ENCODE results near the gene PLBD2.

Gene PLBD2

GRCh38 chr12:113396828-113397496 is 38.6 kb downstream of the PLBD2 start:
- Histone ChIP-seq H3K27me3 (ENCODE audit: control insufficient read depth in 1 of 2, insufficient read depth in 2 of 2, low read length in 2 of 2) (peaks cover 4 to 19% of the 10 kb centered on the region in 2 donors), H3K36me3 (ENCODE audit: control insufficient read depth in 2 of 2, insufficient read depth in 2 of 2, low read length in 2 of 2) (no peaks in the 10 kb centered on the region), H3K4me3 (ENCODE audit: low read length in 2 of 2) (no peak overlapping the region), H3K27ac (ENCODE audit: low read length) (no peak overlapping the region), H3K9me3 (ENCODE audit: control insufficient read depth in 2 of 2, low read length in 2 of 2) (peaks cover 0 to 5% of the 10 kb centered on the region in 2 donors), H3K4me1 (ENCODE audit: control insufficient read depth, insufficient read depth, low read length) (no peaks in the 10 kb centered on the region), H3K9ac (ENCODE audit: low read length in 2 of 2) (no peak overlapping the region)

GRCh38 chr12:113397497-113398197 is 39.3 kb downstream of the PLBD2 start:
- no peak overlapping the region for H3K4me3 ChIP-seq (ENCODE audit: low read length in 2 of 2)
- peaks cover 5 to 21% of the 10 kb centered on the region in 2 donors for H3K27me3 ChIP-seq (ENCODE audit: control insufficient read depth in 1 of 2, insufficient read depth in 2 of 2, low read length in 2 of 2)
- no peaks in the 10 kb centered on the region for H3K36me3 ChIP-seq (ENCODE audit: control insufficient read depth in 2 of 2, insufficient read depth in 2 of 2, low read length in 2 of 2)
- H3K9me3 ChIP-seq (ENCODE audit: control insufficient read depth in 2 of 2, low read length in 2 of 2) = peaks cover 0 to 6% of the 10 kb centered on the region in 2 donors
- no peaks in the 10 kb centered on the region for H3K4me1 ChIP-seq (ENCODE audit: control insufficient read depth, insufficient read depth, low read length)
- H3K27ac ChIP-seq (ENCODE audit: low read length) = no peak overlapping the region
- no peak overlapping the region for H3K9ac ChIP-seq (ENCODE audit: low read length in 2 of 2)

GRCh38 chr12:113398346-113399290 is 40.2 kb downstream of the PLBD2 start:
- H3K27ac ChIP-seq (ENCODE audit: low read length) = no peak overlapping the region
- no peak overlapping the region for H3K9ac ChIP-seq (ENCODE audit: low read length in 2 of 2)
- H3K4me3 ChIP-seq (ENCODE audit: low read length in 2 of 2) = no peak overlapping the region
- peaks cover 5 to 21% of the 10 kb centered on the region in 2 donors for H3K27me3 ChIP-seq (ENCODE audit: control insufficient read depth in 1 of 2, insufficient read depth in 2 of 2, low read length in 2 of 2)
- H3K4me1 ChIP-seq (ENCODE audit: control insufficient read depth, insufficient read depth, low read length) = no peaks in the 10 kb centered on the region
- H3K36me3 ChIP-seq (ENCODE audit: control insufficient read depth in 2 of 2, insufficient read depth in 2 of 2, low read length in 2 of 2) = no peaks in the 10 kb centered on the region
- H3K9me3 ChIP-seq (ENCODE audit: control insufficient read depth in 2 of 2, low read length in 2 of 2) = peaks cover 0 to 7% of the 10 kb centered on the region in 2 donors

- H3K27me3 ChIP-seq (ENCODE audit: control insufficient read depth in 1 of 2, insufficient read depth in 2 of 2, low read length in 2 of 2) = peaks cover 5 to 21% of the 10 kb centered on the region in 2 donors
- H3K4me1 ChIP-seq (ENCODE audit: control insufficient read depth, insufficient read depth, low read length) = no peaks in the 10 kb centered on the region
- no peak overlapping the region for H3K4me3 ChIP-seq (ENCODE audit: low read length in 2 of 2)
- H3K9ac ChIP-seq (ENCODE audit: low read length in 2 of 2) = no peak overlapping the region
- no peak overlapping the region for H3K27ac ChIP-seq (ENCODE audit: low read length)
- H3K36me3 ChIP-seq (ENCODE audit: control insufficient read depth in 2 of 2, insufficient read depth in 2 of 2, low read length in 2 of 2) = no peaks in the 10 kb centered on the region
- peaks cover 0 to 7% of the 10 kb centered on the region in 2 donors for H3K9me3 ChIP-seq (ENCODE audit: control insufficient read depth in 2 of 2, low read length in 2 of 2)
Measured at GRCh38 chr12:113399490-113399889, 41.1 kb downstream of the PLBD2 start.

GRCh38 chr12:113400362-113400761 is 42.0 kb downstream of the PLBD2 start:
- Histone ChIP-seq H3K4me1 (ENCODE audit: control insufficient read depth, insufficient read depth, low read length) (no peaks in the 10 kb centered on the region), H3K4me3 (ENCODE audit: low read length in 2 of 2) (no peak overlapping the region), H3K9ac (ENCODE audit: low read length in 2 of 2) (no peak overlapping the region), H3K27ac (ENCODE audit: low read length) (no peak overlapping the region), H3K27me3 (ENCODE audit: control insufficient read depth in 1 of 2, insufficient read depth in 2 of 2, low read length in 2 of 2) (peaks cover 5 to 21% of the 10 kb centered on the region in 2 donors), H3K36me3 (ENCODE audit: control insufficient read depth in 2 of 2, insufficient read depth in 2 of 2, low read length in 2 of 2) (no peaks in the 10 kb centered on the region), H3K9me3 (ENCODE audit: control insufficient read depth in 2 of 2, low read length in 2 of 2) (peaks cover 0 to 6% of the 10 kb centered on the region in 2 donors)

- H3K4me1 ChIP-seq (ENCODE audit: control insufficient read depth, insufficient read depth, low read length) = no peaks in the 10 kb centered on the region
- no peaks in the 10 kb centered on the region for H3K36me3 ChIP-seq (ENCODE audit: control insufficient read depth in 2 of 2, insufficient read depth in 2 of 2, low read length in 2 of 2)
- peaks cover 0 to 2% of the 10 kb centered on the region in 2 donors for H3K9me3 ChIP-seq (ENCODE audit: control insufficient read depth in 2 of 2, low read length in 2 of 2)
- no peak overlapping the region for H3K9ac ChIP-seq (ENCODE audit: low read length in 2 of 2)
- H3K27ac ChIP-seq (ENCODE audit: low read length) = no peak overlapping the region
- peaks cover 5 to 21% of the 10 kb centered on the region in 2 donors for H3K27me3 ChIP-seq (ENCODE audit: control insufficient read depth in 1 of 2, insufficient read depth in 2 of 2, low read length in 2 of 2)
- H3K4me3 ChIP-seq (ENCODE audit: low read length in 2 of 2) = no peak overlapping the region
Measured at GRCh38 chr12:113401066-113402000, 42.9 kb downstream of the PLBD2 start.

GRCh38 chr12:113402586-113403260 is 44.3 kb downstream of the PLBD2 start:
- H3K9me3 ChIP-seq (ENCODE audit: control insufficient read depth in 2 of 2, low read length in 2 of 2) = peaks cover 0 to 2% of the 10 kb centered on the region in 2 donors
- no peaks in the 10 kb centered on the region for H3K36me3 ChIP-seq (ENCODE audit: control insufficient read depth in 2 of 2, insufficient read depth in 2 of 2, low read length in 2 of 2)
- H3K27me3 ChIP-seq (ENCODE audit: control insufficient read depth in 1 of 2, insufficient read depth in 2 of 2, low read length in 2 of 2) = peaks cover 5 to 20% of the 10 kb centered on the region in 2 donors
- no peak overlapping the region for H3K4me3 ChIP-seq (ENCODE audit: low read length in 2 of 2)
- H3K9ac ChIP-seq (ENCODE audit: low read length in 2 of 2) = no peak overlapping the region
- H3K4me1 ChIP-seq (ENCODE audit: control insufficient read depth, insufficient read depth, low read length) = no peaks in the 10 kb centered on the region
- H3K27ac ChIP-seq (ENCODE audit: low read length) = no peak overlapping the region

GRCh38 chr12:113403435-113404415 is 45.3 kb downstream of the PLBD2 start, which contains the start of gene SDS:
SDS (minus strand) TSS chr12:113403887; CDS start chr12:113399708, 4,179 bp downstream.
- Histone ChIP-seq H3K9ac (ENCODE audit: low read length in 2 of 2) (no peak within 1 kb of the TSS), H3K36me3 (ENCODE audit: control insufficient read depth in 2 of 2, insufficient read depth in 2 of 2, low read length in 2 of 2) (no peaks in the 10 kb centered on the region), H3K4me3 (ENCODE audit: low read length in 2 of 2) (no peak within 1 kb of the TSS), H3K27ac (ENCODE audit: low read length) (no peak within 1 kb of the TSS), H3K4me1 (ENCODE audit: control insufficient read depth, insufficient read depth, low read length) (no peaks in the 10 kb centered on the region), H3K9me3 (ENCODE audit: control insufficient read depth in 2 of 2, low read length in 2 of 2) (peaks cover 0 to 2% of the 10 kb centered on the region in 2 donors), H3K27me3 (ENCODE audit: control insufficient read depth in 1 of 2, insufficient read depth in 2 of 2, low read length in 2 of 2) (peaks cover 5 to 13% of the 10 kb centered on the region in 2 donors)

- H3K9ac ChIP-seq (ENCODE audit: low read length in 2 of 2) = no peak overlapping the region
- no peaks in the 10 kb centered on the region for H3K4me1 ChIP-seq (ENCODE audit: control insufficient read depth, insufficient read depth, low read length)
- peaks cover 0 to 2% of the 10 kb centered on the region in 2 donors for H3K9me3 ChIP-seq (ENCODE audit: control insufficient read depth in 2 of 2, low read length in 2 of 2)
- H3K36me3 ChIP-seq (ENCODE audit: control insufficient read depth in 2 of 2, insufficient read depth in 2 of 2, low read length in 2 of 2) = no peaks in the 10 kb centered on the region
- peaks cover 8 to 12% of the 10 kb centered on the region in 2 donors for H3K27me3 ChIP-seq (ENCODE audit: control insufficient read depth in 1 of 2, insufficient read depth in 2 of 2, low read length in 2 of 2)
- no peak overlapping the region for H3K4me3 ChIP-seq (ENCODE audit: low read length in 2 of 2)
- H3K27ac ChIP-seq (ENCODE audit: low read length) = no peak overlapping the region
Measured at GRCh38 chr12:113405694-113406093, 47.3 kb downstream of the PLBD2 start.
